CD14-positive monocyte (primary cell): ENCODE measurements around the gene DLG1. TPM values are rescaled to one million over a fixed set of nuclear protein-coding genes. Genes with fewer than 3 reads are reported as not detected.

ENCODE experiments used
- DNase-seq, 3 donors: peaks; one replicate each; pipeline ENCODE4 v3.0.0-alpha.2; 2011 to 2022
- H2AFZ ChIP-seq: 2 replicates; pipeline ENCODE4 v1.6.0; 2012; ENCODE audit warnings: mild to moderate bottlenecking, low read depth, low read length, inconsistent platforms; ENCODE audit not compliant: insufficient read depth, poor library complexity, severe bottlenecking
- H3K27ac ChIP-seq, 2 donors: 1 replicate in 1 of 2; 2 replicates in 1 of 2; pipeline ENCODE4 v1.5.1; 2012 to 2013; ENCODE audit warnings: low read length in 2 of 2, control low read depth in 1 of 2, inconsistent platforms in 1 of 2, low read depth in 1 of 2, mild to moderate bottlenecking in 1 of 2
- H3K27me3 ChIP-seq, 2 donors: one replicate each; pipeline versions ENCODE4 v1.6.0 to v1.6.1; 2011 to 2013; ENCODE audit warnings: low read length in 2 of 2; ENCODE audit not compliant: control insufficient read depth in 2 of 2, insufficient read depth in 2 of 2
- H3K36me3 ChIP-seq, 2 donors: replicated peaks in 1 of 2; 1 replicate in 1 of 2; 2 replicates in 1 of 2; pipeline versions ENCODE4 v1.5.1 to v1.6.1; 2012 to 2013; ENCODE audit warnings: low read length in 2 of 2, control low read depth in 1 of 2, inconsistent platforms in 1 of 2, mild to moderate bottlenecking in 1 of 2; ENCODE audit not compliant: insufficient read depth in 2 of 2, control insufficient read depth in 1 of 2
- H3K4me1 ChIP-seq, 2 donors: 1 replicate in 1 of 2; 2 replicates in 1 of 2; pipeline versions ENCODE4 v1.5.1 to v1.6.1; 2012 to 2013; ENCODE audit warnings: low read length in 2 of 2, control low read depth in 1 of 2, inconsistent platforms in 1 of 2, mild to moderate bottlenecking in 1 of 2, moderate library complexity in 1 of 2; ENCODE audit not compliant: insufficient read depth in 2 of 2, control insufficient read depth in 1 of 2
- H3K4me2 ChIP-seq: replicated peaks from 2 replicates; pipeline ENCODE3; 2012; ENCODE audit warnings: low read length, moderate library complexity, mild to moderate bottlenecking; ENCODE audit not compliant: poor library complexity, severe bottlenecking; ENCODE audit errors: extremely low read depth
- H3K4me3 ChIP-seq, 3 experiments: fragments of 200-600 bp in 1 of 3; sonication (generic) in 1 of 3; replicated peaks in 1 of 3; 1 replicate in 2 of 3; 2 replicates in 1 of 3; pipeline ENCODE4 v1.5.1; 2011 to 2013; ENCODE audit warnings: low read length in 3 of 3, mild to moderate bottlenecking in 3 of 3, control low read depth in 2 of 3, low read depth in 2 of 3, inconsistent platforms in 1 of 3, moderate library complexity in 1 of 3
- H3K79me2 ChIP-seq: 2 replicates; pipeline ENCODE4 v1.6.0; 2012; ENCODE audit warnings: mild to moderate bottlenecking, control low read depth, inconsistent platforms, low read length, moderate library complexity; ENCODE audit not compliant: insufficient read depth
- H3K9ac ChIP-seq: 2 replicates; pipeline ENCODE4 v1.6.0; 2017; ENCODE audit warnings: low read length, mild to moderate bottlenecking; ENCODE audit not compliant: insufficient read depth, poor library complexity, severe bottlenecking
- H3K9me3 ChIP-seq, 2 donors: replicated peaks in 1 of 2; 1 replicate in 1 of 2; 2 replicates in 1 of 2; pipeline versions ENCODE4 v1.5.1 to v1.6.1; 2012 to 2013; ENCODE audit warnings: low read length in 2 of 2, control low read depth in 1 of 2; ENCODE audit not compliant: control insufficient read depth in 1 of 2, insufficient read depth in 1 of 2
- H4K20me1 ChIP-seq: 2 replicates; pipeline ENCODE4 v1.6.0; 2012; ENCODE audit warnings: mild to moderate bottlenecking, low read length, control low read depth, moderate library complexity; ENCODE audit not compliant: insufficient read depth
- H3K27ac Mint-ChIP-seq, 7 donors: one replicate each; pipeline ENCODE4 v1.8.0; 2020; ENCODE audit warnings: mild to moderate bottlenecking in 7 of 7, mixed read lengths in 7 of 7, moderate library complexity in 6 of 7, inconsistent platforms in 2 of 7
- H3K27me3 Mint-ChIP-seq, 3 donors: one replicate each; pipeline ENCODE4 v1.8.0; 2021 to 2022; ENCODE audit warnings: low read depth in 3 of 3, mild to moderate bottlenecking in 3 of 3, mixed read lengths in 3 of 3, moderate library complexity in 3 of 3, inconsistent platforms in 1 of 3
- H3K36me3 Mint-ChIP-seq, 2 donors: one replicate each; pipeline ENCODE4 v1.8.0; 2020; ENCODE audit warnings: mixed read lengths in 2 of 2, inconsistent platforms in 1 of 2, mild to moderate bottlenecking in 1 of 2
- H3K4me1 Mint-ChIP-seq: one replicate; pipeline ENCODE4 v1.8.0; 2020; ENCODE audit warnings: mild to moderate bottlenecking, mixed read lengths
- H3K4me3 Mint-ChIP-seq, 2 donors: one replicate each; pipeline ENCODE4 v1.8.0; 2020; ENCODE audit warnings: mild to moderate bottlenecking in 2 of 2, mixed read lengths in 2 of 2, moderate library complexity in 1 of 2
- H3K9me3 Mint-ChIP-seq, 7 donors: one replicate each; pipeline ENCODE4 v1.8.0; 2020 to 2022; ENCODE audit warnings: mixed read lengths in 7 of 7, mild to moderate bottlenecking in 6 of 7, moderate library complexity in 6 of 7, inconsistent platforms in 2 of 7
- CTCF ChIP-seq: fragments of 200-600 bp; IDR thresholded peaks from one replicate; pipeline ENCODE4 v1.8.0; 2022; ENCODE audit warnings: antibody characterized with exemption, mild to moderate bottlenecking
- WGBS: methylation state at CpG from one replicate; pipeline ENCODE4 v1.1.5; 2013; ENCODE audit warnings: missing lambda C conversion rate; ENCODE audit not compliant: insufficient coverage; 5-methylcytosine and 5-hydroxymethylcytosine counted together
- intact Hi-C, 2 donors: fragments of 100-400 bp; cut with micrococcal nuclease; formaldehyde crosslinking; loops; one replicate each; pipeline versions ENCODE4 v1.15.0 to v1.15.1; 2023
- polyA plus RNA-seq, 3 donors: library from polyadenylated mRNA; depleted of rRNA in 1 of 3; unstranded in 2 of 3; stranded (reverse) in 1 of 3; fragments of 300-500 nt in 2 of 3; fragments of >200 nt in 1 of 3; fragmentation: Illumina TruSeq in 2 of 3; gene quantifications; 1 replicate in 2 of 3; 2 replicates in 1 of 3; pipeline ENCODE4 v1.2.3, GENCODE V29; 2012 to 2021

DLG1 gene
- polyA plus RNA-seq, 3 donors = 6.5 to 21.9 (median 10.2) TPM

- Histone ChIP-seq H2AFZ (no peak overlapping the region), H3K4me3 (no peak overlapping the region), H3K27me3 (peaks cover 0 to 15% of the 10 kb centered on the region in 2 donors), H3K9ac (no peak overlapping the region), H3K27ac (no peak overlapping the region), H4K20me1 (no peaks in the 10 kb centered on the region), H3K4me1 (peaks cover 40 to 51% of the 10 kb centered on the region in 2 donors), H3K4me2 (no peak overlapping the region), H3K36me3 (no peaks in the 10 kb centered on the region), H3K79me2 (no peaks in the 10 kb centered on the region), H3K9me3 (no peaks in the 10 kb centered on the region)
- intact Hi-C loops = no loop called here
- DNase-seq = peak in 1 of 3 donors; percentile 3
- no peak for TF ChIP-seq CTCF
- 96% methylated on average over 9 of the region's 9 CpGs for WGBS
- Mint-ChIP-seq H3K27me3 (peaks cover 31 to 60% (median 46%) of the 10 kb centered on the region in 3 donors), H3K36me3 (peaks cover 0 to 4% of the 10 kb centered on the region in 2 donors), H3K9me3 (peaks cover 0 to 6% (median 0%) of the 10 kb centered on the region in 7 donors), H3K27ac (no peak overlapping the region), H3K4me3 (no peak overlapping the region), H3K4me1 (peaks cover 36% of the 10 kb centered on the region)
Measured at GRCh38 chr3:197026481-197026866, 271.9 kb downstream of the DLG1 start.

- Mint-ChIP-seq H3K4me3 (no peak overlapping the region), H3K36me3 (peaks cover 0 to 4% of the 10 kb centered on the region in 2 donors), H3K4me1 (peaks cover 30% of the 10 kb centered on the region), H3K27me3 (peaks cover 31 to 64% (median 47%) of the 10 kb centered on the region in 3 donors), H3K27ac (no peak overlapping the region), H3K9me3 (peaks cover 0 to 6% (median 0%) of the 10 kb centered on the region in 7 donors)
- Histone ChIP-seq H3K4me3 (no peak overlapping the region), H3K79me2 (no peaks in the 10 kb centered on the region), H3K9me3 (no peaks in the 10 kb centered on the region), H2AFZ (no peak overlapping the region), H3K4me2 (no peak overlapping the region), H3K9ac (no peak overlapping the region), H3K36me3 (no peaks in the 10 kb centered on the region), H3K27me3 (peaks cover 0 to 15% of the 10 kb centered on the region in 2 donors), H3K4me1 (peaks cover 34 to 46% of the 10 kb centered on the region in 2 donors), H4K20me1 (no peaks in the 10 kb centered on the region), H3K27ac (no peak overlapping the region)
- intact Hi-C loops = no loop called here
- 99% methylated on average over 15 of the region's 21 CpGs for WGBS
- peak in 1 of 3 donors; percentile 3 for DNase-seq
- TF ChIP-seq CTCF = no peak
Measured at GRCh38 chr3:197025736-197026480, 272.5 kb downstream of the DLG1 start.
